Metanephros (tissue), 2 donors: Measurements from ENCODE around the gene TYW5. TPM values are rescaled to one million over a fixed set of nuclear protein-coding genes. Genes with fewer than 3 reads are reported as not detected.

Experiments used
- small RNA-seq: library from RNA; depleted of rRNA; stranded (forward); fragments of <200 nt; gene quantifications from one replicate; pipeline ENCODE3, GENCODE V24; 2014; ENCODE audit warnings: low replicate concordance
- total RNA-seq: library from RNA; depleted of rRNA; stranded (reverse); fragments of >200 nt; gene quantifications from one replicate; pipeline ENCODE4 v1.2.3, GENCODE V29; 2014

TYW5 gene, protein sequence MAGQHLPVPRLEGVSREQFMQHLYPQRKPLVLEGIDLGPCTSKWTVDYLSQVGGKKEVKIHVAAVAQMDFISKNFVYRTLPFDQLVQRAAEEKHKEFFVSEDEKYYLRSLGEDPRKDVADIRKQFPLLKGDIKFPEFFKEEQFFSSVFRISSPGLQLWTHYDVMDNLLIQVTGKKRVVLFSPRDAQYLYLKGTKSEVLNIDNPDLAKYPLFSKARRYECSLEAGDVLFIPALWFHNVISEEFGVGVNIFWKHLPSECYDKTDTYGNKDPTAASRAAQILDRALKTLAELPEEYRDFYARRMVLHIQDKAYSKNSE
- 12.0 TPM for total RNA-seq

DNA sequence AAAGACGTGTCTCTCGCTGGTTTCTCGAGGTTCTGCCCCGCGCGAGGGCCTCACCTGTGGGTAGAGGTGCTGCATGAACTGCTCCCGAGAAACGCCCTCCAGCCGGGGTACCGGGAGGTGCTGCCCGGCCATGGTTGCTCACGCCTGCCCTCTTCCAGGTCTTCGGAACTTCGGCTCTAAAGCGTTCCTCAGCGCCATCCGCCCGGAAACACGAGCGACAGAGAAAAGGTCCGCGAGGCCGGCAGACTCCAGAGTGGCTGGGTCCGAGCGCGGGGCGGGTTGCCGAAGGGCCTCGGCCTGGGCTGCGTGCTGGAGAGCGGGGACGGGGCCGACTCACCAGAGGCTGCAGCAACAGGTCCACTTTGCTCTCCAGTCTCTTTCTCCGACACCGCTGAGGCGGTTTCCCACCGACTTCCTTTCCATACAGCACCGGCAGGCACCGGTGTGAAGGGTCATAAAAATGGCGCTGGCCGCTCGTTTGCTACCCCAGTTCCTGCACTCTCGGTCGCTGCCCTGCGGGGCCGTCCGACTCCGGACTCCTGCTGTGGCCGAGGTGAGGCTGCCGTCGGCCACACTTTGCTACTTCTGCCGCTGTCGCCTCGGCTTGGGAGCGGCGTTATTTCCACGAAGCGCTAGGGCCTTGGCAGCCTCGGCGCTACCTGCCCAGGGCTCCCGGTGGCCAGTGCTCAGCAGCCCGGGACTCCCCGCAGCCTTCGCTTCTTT, at the start of gene TYW5, which contains the start of gene MAIP1:
Gene TYW5 (minus strand): TSS at position 153 of the 723 bp plus-strand sequence. CDS start 21 bp downstream, at position 132.
Gene MAIP1 (plus strand): TSS at position 244 of the 723 bp plus-strand sequence. CDS start 217 bp downstream, at position 461.

DNA sequence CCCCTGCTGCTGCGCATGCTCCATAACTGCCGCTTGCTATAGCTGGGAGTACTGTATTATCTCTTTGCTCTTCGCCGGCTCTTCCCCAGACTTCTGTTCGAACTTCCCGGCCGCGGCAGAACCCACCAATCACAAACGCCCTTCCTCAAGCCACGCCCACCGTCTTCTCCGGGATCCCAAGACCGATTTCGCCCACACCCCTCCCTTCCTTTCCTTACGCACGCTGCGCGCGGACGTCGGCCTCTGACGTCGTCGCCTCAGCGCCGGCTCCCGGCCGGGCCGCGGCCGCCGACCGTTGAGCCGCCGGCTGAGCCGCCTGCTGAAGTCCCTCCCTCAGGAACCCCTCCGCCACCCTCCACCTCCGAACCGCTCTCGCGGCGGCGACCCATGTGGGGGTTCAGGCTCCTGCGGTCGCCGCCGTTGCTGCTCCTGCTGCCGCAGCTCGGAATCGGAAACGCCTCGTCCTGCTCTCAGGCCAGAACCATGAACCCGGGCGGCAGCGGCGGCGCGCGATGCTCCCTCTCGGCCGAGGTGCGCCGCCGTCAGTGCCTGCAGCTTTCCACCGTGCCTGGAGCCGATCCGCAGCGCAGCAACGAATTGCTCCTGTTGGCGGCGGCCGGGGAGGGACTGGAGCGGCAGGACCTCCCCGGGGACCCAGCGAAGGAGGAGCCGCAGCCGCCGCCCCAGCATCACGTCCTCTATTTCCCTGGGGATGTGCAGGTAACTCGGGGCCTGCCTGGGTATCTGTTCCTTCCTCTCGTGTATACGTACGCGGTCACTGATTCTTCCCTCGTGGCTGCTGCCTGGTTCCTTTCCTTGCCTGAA, 44.0 kb downstream of the TYW5 start, which contains the start of gene C2orf69:
Gene C2orf69 (plus strand): TSS at position 242 of the 825 bp plus-strand sequence. CDS start 146 bp downstream, at position 388.

Small RNA genes lying within 50 kb of the gene (small RNA-seq; reads per million reads assigned to genes)
- gene RN7SL717P, result not detected

Other genes with a start within 250 kb of the TYW5 start
- 1.8 TPM for gene FTCDNL1, start 104.3 kb downstream of the TYW5 start, total RNA-seq
- gene C2orf69, start 44.2 kb downstream of the TYW5 start, total RNA-seq, result 10.2 TPM
- gene MAIP1, start 91 bp upstream of the TYW5 start, total RNA-seq, result 33.9 TPM